Hematopoietic multipotent progenitor cell (in vitro differentiated cells): ENCODE data around the gene EDEM3. TPM values are rescaled to one million over a fixed set of nuclear protein-coding genes. Genes with fewer than 3 reads are reported as not detected.

ENCODE experiments used
- DNase-seq, 3 donors: peaks; one replicate each; pipeline ENCODE4 v3.0.0-alpha.2; 2011 to 2015; ENCODE audit warnings: low read depth in 2 of 3, low spot score in 2 of 3
- total RNA-seq: library from RNA; depleted of rRNA; stranded (reverse); fragments of >200 nt; gene quantifications from one replicate; pipeline ENCODE4 v1.2.3, GENCODE V29; 2012

The EDEM3 gene
- total RNA-seq, 1 donor: 14.3 TPM

DNA sequence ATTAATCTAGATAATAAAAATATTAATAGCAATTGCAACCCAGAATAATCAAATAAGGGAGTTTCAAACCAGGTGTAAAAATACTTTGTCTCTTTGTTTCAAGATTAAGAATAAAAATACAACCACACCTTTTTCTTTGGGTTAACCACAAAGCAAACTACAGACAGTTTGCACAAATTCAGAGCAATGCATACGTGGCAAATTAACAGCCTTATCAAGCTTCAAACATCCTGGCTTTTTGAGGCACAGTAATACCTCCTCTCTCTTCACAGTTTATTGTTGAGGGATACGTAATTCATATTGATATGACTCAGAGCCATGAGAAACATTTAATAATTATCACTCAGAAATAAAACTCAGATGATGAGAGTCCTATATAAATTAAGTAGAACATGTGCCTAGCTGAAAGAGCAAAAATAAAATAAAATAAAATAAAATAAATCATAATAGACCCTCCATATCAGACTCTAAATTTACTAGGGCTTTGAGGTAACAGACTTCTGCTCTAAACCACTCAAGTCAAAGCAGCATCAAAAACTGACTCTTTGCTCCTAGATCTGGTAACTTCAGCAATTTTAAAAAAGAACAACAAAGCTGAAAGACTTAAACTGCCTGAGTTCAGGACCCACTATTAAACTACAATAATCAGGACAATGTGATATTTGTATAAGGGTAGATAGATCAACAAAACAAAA lies 11.4 kb downstream of the EDEM3 start:
- peak in 1 of 3 donors; percentile 21 for DNase-seq

DNA sequence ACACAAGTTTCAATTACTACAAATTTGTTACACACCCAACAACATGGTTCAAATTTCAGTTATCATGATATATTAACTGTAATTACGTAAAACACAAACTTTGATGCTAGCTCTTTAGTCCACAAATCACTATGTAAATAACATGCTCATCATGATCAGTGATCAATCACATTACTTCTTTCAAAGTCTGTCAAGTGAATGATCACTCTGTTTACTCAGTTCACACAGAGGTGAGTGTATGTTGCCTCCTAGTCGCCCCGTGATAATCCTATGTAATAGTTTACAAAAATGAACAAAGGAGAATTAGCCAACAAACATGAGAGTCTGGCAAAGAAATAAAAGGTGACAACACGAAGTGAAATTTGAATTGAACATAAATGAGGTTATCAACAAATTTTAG lies 14.3 kb downstream of the EDEM3 start:
- no peak for DNase-seq

DNA sequence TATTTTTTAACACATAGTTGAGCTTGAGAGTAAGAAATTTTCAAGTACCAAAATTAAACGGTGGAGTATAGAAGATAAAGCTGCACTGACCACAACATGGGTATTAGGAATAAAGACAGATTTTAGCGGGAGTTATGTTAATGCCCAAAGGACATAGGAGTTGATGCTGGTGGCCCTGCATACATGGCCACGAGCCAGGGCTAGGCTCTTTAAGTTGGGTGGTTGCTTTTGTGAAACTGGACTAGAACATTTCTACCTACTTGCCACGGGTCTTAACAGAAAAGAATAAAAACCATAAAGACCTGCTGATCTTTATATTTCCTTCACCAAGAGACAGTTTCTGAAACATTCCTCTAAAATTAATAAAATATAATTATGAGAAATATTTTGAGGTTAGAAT lies 14.9 kb downstream of the EDEM3 start:
- no peak for DNase-seq

DNA sequence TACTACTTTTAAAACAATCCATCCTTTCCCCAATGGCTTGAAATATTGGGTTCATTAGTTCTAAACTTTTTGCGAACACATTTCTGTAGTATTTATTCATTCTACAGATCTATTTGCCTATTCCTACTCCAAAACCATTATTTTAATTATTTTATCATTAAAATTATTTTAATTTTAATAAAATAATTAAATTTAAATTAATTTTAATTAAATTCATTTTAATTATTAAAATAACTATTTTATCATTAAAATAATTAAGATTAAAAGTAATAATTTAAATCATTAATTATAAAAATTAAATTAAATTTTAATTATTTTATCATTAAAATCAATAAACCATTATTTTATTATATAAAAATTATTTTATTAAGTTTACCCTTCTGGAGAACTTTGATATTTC lies 15.6 kb downstream of the EDEM3 start:
- DNase-seq: no peak

DNA sequence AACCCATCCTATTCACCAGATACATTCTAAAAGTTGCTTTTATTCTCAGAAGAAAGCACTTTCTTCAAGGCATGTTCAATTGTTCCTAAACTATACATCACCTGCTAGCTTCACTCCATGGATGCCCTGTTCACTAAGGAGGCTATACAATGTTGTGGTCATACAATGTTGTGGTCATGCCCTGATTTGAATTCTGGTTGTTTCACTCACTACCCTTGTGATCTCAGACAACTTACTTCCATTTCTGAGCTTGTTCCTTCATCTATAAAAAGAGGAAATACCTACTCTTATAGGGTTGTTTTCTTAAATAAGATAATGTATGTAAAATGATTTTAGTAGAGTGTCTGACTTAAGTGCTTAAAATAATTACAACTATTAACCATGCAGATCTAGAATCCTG lies 19.7 kb downstream of the EDEM3 start:
- no peak for DNase-seq

DNA sequence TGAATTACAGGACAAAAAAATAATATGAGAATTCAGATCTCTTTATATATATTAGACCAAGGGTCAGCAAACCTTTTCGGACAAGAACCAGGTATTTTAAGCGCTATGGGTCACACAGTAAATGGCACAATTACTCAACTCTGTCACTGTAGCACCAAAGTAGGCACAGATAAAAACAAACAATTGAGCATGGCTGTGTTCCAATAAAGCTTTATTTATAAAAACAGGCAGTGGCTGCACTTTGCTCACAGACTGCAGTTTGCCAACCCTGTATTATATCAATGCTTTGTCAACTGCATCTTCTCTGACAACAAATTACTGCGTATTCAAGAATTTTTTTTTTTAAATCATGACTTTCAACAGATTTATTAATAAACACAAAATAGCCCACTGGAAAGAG lies 29.8 kb downstream of the EDEM3 start:
- DNase-seq: no peak

DNA sequence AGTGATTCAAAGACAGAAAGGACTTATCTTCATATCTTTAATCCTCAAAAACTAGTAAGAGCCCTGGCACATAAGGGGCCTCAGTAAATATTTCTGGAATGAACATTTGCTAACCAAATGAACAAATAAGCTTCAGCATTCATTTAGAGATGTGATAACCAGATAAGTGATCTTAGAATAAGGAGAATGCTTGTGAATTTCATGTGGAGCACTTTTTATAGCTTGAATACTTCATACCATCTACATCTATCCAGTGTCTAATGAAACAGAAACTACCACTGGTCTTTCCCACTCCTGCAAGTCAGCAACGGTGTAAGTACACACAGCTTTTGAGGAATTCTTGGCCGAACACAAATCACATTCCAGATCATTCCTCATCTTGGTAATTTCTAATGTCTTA lies 38.5 kb downstream of the EDEM3 start:
- no peak for DNase-seq

DNA sequence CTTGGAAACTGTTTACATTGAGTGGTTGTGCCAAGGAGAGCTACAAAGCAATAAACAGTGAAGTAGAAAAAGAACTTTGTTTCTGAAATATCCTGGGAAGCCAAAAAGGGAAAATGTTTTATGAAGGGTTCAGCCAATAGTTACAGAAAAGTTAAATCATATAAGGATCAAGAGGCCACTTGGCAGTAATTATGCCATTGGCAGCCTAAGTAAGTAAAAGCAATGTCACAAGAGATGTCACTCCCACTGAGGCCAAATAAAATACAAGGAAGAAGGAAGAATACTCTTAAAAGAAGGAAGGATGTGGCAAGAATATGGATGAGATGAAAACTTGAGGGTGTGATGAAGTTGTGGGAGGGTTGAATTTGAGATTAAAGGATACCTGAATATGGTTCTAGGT lies 45.2 kb downstream of the EDEM3 start:
- no peak for DNase-seq

DNA sequence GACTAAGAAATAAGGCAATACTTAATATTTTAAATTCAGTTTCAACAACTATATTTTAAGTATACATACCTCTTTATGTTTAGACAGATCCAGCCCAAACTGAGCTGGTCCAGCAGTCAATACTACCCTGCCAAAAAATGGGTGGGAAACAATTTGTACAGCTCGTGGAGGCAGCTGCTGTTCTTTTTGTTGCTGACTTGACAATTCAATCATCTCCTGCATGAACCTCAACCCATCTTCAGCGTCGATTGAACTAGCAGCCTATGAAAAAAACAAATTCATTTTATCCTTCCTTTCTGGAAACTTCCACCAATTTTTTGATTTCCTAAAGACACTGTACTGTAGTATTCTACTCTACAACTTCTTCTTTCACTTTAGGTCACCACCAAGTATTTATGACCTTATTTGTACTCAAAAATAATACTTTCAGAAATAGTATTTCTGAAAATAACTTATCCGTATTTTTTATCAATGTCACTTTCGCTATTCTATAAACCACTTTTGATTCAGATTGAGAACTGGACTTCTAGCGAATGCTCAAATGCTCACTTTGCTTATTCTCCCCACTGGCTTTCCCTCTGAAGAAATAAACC lies 46.5 kb downstream of the EDEM3 start:
- DNase-seq: no peak

DNA sequence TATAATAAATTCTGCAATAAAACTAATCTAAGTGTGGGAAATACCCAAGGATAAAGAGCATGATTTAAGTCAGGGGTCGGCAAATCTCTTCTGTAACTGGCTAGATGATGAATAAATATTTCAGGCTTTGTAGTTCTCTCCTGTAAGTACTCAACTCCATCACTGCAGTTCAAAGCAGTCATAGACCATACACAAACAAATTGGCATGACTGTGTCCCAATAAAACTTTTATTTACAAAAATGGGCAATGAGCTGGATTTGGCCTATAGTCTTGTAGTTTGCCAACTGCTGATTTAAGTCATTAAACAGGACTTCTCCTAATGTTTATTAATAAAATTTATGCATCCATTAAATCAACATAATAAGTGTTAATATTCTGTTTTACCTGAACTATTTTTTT lies 49.4 kb downstream of the EDEM3 start:
- no peak for DNase-seq

DNA sequence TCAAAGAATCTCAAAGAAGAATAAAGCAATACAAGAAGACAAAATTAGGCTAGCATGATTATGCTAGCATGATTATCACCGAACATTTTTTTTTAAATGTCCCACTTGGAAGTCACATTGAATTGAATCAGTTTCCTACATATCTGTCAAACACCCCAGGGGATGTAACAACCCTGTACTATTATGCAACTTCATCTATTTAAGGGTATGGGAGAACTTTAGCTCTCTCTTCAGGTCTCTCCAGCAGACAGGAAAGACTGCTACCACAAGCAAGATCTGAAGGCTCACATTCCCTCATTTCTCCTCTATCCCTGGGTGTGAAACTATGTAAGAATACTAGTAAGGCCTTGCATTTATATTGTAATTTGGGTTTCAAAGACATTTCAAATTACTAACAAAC lies 52.8 kb downstream of the EDEM3 start:
- no peak for DNase-seq

DNA sequence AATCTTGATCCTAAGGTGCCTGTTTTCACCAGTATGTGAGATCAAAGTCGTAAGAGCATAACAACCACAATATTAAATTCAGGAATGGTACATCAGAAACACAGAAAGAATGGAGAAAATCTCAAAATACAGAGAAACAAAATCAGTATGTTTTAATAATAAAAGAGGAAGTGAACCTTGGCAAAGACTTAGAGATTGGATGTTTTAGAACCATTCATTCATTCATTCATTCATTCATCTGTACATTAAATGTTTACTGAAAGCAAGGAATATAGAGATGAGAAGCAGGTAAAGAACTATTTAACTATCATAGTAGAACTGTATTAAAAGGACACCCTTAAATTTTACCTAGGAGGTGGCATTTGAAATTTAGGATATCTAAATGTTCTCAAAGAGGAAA lies 55.7 kb downstream of the EDEM3 start:
- DNase-seq: no peak

DNA sequence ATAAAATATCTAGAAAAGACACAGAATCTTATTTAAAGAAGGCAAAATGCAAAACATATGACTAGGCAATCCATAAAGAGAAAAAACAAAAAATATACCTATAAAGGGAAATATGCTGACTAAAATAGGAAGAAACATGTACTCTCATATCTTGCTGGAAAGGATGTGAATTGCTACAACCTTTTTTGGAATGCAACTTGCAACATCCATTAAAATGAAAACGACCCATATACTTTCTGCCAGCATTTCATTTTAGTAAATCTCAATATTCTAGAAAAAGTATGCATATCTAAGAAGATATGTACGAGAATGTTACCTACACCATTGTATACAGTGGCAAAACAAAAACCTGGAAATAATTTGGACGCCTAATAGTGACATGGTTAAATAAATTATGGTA lies 56.6 kb downstream of the EDEM3 start:
- DNase-seq: no peak

DNA sequence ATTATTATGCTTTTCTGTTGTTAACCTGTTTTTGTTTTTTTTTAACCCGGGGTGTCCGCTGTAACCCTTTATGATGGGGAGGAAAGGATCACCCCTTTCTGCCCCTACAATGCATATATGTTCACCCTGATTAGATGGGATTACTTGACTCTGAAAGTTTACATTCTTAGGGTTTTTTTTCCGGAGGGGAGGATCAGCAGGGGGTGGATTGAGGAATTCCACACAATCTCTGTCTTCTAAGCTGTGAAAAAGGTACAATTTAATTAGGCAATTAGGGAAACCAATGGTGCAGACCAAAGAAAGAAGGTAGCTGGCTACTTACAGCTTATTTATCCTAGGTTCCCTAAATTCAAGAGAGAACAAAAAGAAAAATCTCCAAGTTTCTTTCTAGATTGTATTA lies 58.3 kb downstream of the EDEM3 start:
- DNase-seq: no peak

DNA sequence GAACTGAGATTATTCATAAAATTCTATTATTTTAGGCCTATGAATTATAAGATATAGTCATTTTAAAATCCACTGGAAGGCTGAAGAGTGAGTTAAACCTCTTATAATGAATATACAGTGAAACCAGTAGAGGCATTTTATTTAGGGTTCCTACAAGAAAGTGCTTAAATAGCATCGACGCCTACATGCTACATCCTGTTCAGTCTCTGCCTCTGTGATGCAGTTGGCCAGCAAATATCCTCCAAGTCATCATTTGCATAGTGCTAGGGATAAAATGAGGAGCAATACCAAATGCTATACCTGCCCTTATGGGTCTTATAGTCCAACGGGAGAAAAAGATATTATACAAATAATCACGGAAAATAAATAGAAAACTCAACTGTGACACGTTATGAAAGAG lies 59.6 kb downstream of the EDEM3 start:
- DNase-seq: no peak

DNA sequence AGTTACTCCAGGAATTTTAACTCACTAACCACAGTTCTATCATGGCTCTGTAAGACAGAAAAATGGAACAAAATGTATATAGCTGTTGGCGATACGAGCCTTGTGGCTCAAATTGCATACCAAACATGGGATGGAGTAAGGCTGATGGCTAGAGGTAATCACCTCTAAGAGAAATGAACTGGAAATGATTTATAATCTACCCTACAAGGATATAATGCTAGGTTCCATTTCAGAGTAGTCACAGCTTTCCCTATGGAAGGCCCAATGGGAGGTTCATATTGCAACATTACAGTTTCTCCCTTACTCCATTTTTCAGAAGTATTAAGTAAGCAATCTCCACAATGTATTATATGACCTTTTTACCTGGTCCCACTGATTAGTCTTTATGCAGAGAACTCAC lies 61.6 kb downstream of the EDEM3 start:
- DNase-seq: no peak

DNA sequence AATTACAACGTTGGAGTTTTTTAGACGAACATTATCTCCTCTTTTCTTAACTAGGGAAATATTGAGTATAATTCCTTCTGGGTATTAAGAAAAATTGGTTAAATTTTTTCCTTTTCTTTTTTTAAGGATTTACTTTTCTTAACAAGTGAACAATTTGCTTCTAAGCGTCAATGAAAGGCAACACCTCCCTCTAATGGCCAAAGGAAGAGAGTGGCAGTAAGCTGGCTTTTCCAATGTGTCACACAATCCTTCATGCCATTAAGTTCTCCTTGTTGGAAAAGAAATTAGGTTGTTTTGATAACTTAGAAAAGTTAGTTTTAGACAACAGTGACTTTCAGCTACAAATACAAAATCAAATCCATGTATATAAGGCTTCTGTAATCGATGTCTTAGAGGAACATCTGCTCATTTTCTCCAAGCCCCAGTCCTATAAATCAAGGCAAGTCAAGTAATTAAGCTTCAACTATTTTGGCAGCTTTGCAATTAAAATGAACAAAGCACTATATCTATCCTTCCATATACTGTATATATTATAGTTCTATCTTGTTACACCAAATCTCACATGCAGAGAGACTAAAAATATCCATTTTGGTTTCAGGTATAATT lies 62.8 kb downstream of the EDEM3 start:
- peak in 2 of 3 donors; percentile 23 to 65 for DNase-seq

DNA sequence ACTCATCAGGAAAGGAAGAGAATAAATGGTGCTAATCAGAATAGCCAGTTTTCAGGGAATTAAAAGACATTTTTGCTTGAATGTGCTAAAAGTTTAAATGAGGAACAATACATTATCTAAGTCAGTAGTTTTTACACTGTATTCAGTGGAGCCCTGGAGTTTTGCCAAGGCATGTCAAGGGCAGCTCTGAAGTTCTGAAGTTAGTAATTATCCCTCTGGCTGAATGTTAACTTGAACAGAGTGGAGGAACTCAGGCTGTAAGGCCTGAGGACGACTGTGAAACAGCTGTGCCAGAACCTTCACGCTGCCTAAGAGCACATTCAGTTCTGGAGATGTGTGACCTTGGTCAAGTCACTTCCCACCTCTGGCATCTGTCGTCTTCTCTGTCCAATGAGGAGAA lies 68.1 kb downstream of the EDEM3 start:
- peak in 1 of 3 donors; percentile 35 for DNase-seq

DNA sequence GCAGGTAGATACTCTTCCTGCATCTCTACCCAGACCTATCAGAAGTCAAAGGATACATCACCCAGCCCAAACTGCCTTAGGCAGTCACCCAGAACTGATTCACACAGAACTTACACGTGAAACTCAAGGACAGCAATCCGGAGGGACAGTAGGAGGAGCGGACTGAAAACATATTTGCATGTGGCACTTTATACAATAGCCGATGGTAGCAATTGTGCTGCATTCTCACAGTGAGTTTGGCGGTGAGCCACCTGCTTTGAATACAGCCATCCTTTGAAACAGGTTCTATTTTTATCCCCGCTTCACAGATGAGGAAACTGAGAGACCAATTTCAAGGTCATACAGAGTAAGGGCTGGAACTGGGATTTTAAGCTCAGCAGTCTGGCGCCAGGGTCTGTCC lies 69.5 kb downstream of the EDEM3 start:
- no peak for DNase-seq

DNA sequence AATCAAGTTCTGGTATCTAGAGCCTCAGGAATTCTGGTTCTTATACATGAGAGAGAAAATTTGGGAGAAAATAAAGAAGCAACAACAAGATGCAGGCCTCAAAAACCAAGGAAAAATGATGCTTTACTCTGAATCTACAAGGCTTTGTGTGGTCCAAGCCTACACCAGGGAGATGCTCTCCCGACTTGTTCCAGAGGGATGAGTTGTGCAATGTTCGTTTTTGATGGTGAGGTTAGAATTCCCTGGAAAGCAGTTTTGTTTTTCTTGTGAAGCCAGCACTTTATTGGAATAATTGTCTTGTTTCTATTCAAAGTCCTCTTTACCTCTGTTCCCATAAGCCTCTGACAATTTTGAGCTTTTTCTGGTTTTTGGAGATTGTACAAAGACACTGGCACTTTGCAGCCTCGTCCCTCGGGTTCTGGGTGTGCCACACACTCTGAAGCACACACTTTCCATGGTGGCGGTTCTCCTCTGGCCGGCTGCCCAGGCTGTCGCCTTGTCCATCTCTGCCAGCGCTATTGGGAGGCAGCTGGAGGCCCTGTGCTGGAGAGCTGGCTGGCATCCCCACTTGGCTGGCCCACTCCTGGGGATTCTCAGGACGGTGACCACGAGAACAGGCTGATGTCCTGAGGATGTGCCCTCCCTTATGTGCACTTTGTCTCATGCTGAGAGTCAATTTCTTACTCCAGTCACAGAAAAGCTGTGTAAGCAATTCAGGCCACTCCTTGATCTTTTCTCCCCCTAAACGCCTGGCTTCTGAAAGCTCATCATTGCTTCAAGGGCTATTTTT lies 70.2 kb downstream of the EDEM3 start:
- no peak for DNase-seq

DNA sequence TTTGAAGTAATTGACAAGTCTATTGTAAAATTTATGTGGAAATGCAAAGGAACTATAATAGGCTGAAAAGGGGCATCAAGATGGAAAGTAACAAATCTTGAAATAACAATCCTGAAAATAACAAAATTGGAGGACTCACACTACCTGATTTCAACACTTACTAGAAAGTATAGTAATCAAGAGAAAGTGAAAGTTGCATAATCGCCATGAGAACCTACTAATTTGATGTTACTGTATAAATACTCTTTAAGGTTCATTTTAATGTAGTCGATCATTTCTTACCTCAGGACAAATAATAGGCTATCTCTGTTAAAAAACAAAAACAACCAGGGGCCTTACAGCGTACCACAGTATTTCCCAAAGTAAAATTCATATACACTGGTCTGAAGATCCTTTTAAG lies 71.7 kb downstream of the EDEM3 start:
- DNase-seq: no peak
